HepG2 (cell line): ENCODE results near the gene CDX1. TPM values are rescaled to one million over a fixed set of nuclear protein-coding genes. Genes with fewer than 3 reads are reported as not detected.

ENCODE experiments used
- ATAC-seq: fragments of 200-7000 bp; cut with Tn5 transposase; 3 replicates; pipeline ENCODE4 v1.9.1; 2020; ENCODE audit warnings: mild to moderate bottlenecking, moderate library complexity
- BruUV-seq: library from RNA; stranded (reverse); fragments of 400-500 nt; replicated peaks from 2 replicates; lab custom pipeline; 2021; lab: Mats Ljungman, UMichigan
- CTCF ChIA-PET: fragments of 300-600 bp; formaldehyde crosslinking; extraction: SDS; loops from one replicate; lab custom pipeline; 2021; ENCODE audit warnings: low total read pairs, inconsistent platforms, low intra/inter-chr PET ratio; lab: Yijun Ruan, JAX
- POLR2A ChIA-PET: fragments of 350-600 bp; sonication (Branson Sonifier 250); formaldehyde crosslinking; loops from one replicate; lab custom pipeline; 2020; ENCODE audit warnings: antibody characterized with exemption, inconsistent platforms; lab: Yijun Ruan, JAX
- DNase-seq: peaks from one replicate; pipeline ENCODE4 v3.0.0-alpha.2; 2015; ENCODE audit warnings: low spot score
- FAIRE-seq: peaks from 3 replicates; lab custom pipeline; 2011; peaks lifted over from hg19 to GRCh38; lab: Jason Lieb, UNC
- H2AFZ ChIP-seq: one replicate; pipeline ENCODE4 v1.6.1; 2011; ENCODE audit warnings: low read length, inconsistent platforms
- H3K27ac ChIP-seq: fragments of 300-600 bp; 3 replicates; pipeline ENCODE4 v1.8.0; 2011; ENCODE audit warnings: mixed run types, mild to moderate bottlenecking, mixed read lengths, low read length, inconsistent platforms; ENCODE audit not compliant: insufficient read depth; ENCODE audit errors: extremely low read length
- H3K27me3 ChIP-seq, 2 experiments: fragments of 200-600 bp in 1 of 2; 2 replicates in 1 of 2; 3 replicates in 1 of 2; pipeline versions ENCODE4 v1.6.0 to v1.8.0; 2011; ENCODE audit warnings: low read length in 2 of 2, mild to moderate bottlenecking in 2 of 2, moderate library complexity in 2 of 2, inconsistent platforms in 1 of 2; ENCODE audit not compliant: insufficient read depth in 2 of 2, control insufficient read depth in 1 of 2
- H3K36me3 ChIP-seq, 2 experiments: fragments of 200-600 bp in 1 of 2; replicated peaks in 1 of 2; 2 replicates in 1 of 2; 3 replicates in 1 of 2; pipeline versions ENCODE4 v1.5.1 to v1.8.0; 2011; ENCODE audit warnings: low read length in 2 of 2, inconsistent platforms in 1 of 2; ENCODE audit not compliant: insufficient read depth in 2 of 2, control insufficient read depth in 1 of 2
- H3K4me1 ChIP-seq: 2 replicates; pipeline ENCODE4 v1.5.1; 2012; ENCODE audit warnings: low read length, inconsistent platforms; ENCODE audit not compliant: insufficient read depth
- H3K4me2 ChIP-seq: 2 replicates; pipeline ENCODE4 v1.6.0; 2011; ENCODE audit warnings: low read depth, low read length, inconsistent platforms
- H3K4me3 ChIP-seq, 3 experiments: fragments of 200-600 bp in 1 of 3; sonication (generic), shearing (Covaris generic) in 1 of 3; replicated peaks in 1 of 3; 2 replicates each; pipeline ENCODE4 v1.5.1; 2011 to 2016; ENCODE audit warnings: low read length in 3 of 3, inconsistent platforms in 2 of 3, low read depth in 2 of 3, mild to moderate bottlenecking in 2 of 3, control low read depth in 1 of 3, mixed read lengths in 1 of 3; ENCODE audit not compliant: insufficient read depth in 1 of 3
- H3K79me2 ChIP-seq: one replicate; pipeline ENCODE4 v1.6.1; 2011; ENCODE audit warnings: low read length, inconsistent platforms; ENCODE audit not compliant: insufficient read depth
- H3K9ac ChIP-seq: 2 replicates; pipeline ENCODE4 v1.6.0; 2011; ENCODE audit warnings: mild to moderate bottlenecking, low read depth, low read length, inconsistent platforms; ENCODE audit not compliant: insufficient read depth
- H3K9me3 ChIP-seq: 2 replicates; pipeline ENCODE4 v1.5.1; 2012; ENCODE audit warnings: mild to moderate bottlenecking, low read length
- H4K20me1 ChIP-seq: 2 replicates; pipeline ENCODE4 v1.6.0; 2011; ENCODE audit warnings: inconsistent platforms, mild to moderate bottlenecking, low read length, moderate library complexity; ENCODE audit not compliant: insufficient read depth
- AKAP8 ChIP-seq: sonication (generic); formaldehyde crosslinking; IDR thresholded peaks from 2 replicates; pipeline ENCODE4 v1.5.1; 2020; ENCODE audit warnings: mild to moderate bottlenecking, missing genetic modification reagents
- CAMTA2 ChIP-seq: sonication (generic); formaldehyde crosslinking; IDR thresholded peaks from 2 replicates; pipeline ENCODE4 v1.4.0; 2020; ENCODE audit warnings: mild to moderate bottlenecking, missing genetic modification reagents, borderline replicate concordance
- EED ChIP-seq: sonication (generic); formaldehyde crosslinking; IDR thresholded peaks from 2 replicates; pipeline ENCODE4 v1.5.0; 2020; ENCODE audit warnings: mild to moderate bottlenecking, missing genetic modification reagents
- MLLT10 ChIP-seq: sonication (generic); formaldehyde crosslinking; IDR thresholded peaks from 2 replicates; pipeline ENCODE4 v1.4.0; 2020; ENCODE audit warnings: missing genetic modification reagents
- NBN ChIP-seq: fragments of 450-650 bp; conservative IDR thresholded peaks from 2 replicates; pipeline ENCODE4 v1.6.1; 2017
- RBFOX2 ChIP-seq: fragments of 200-400 bp; formaldehyde crosslinking; IDR thresholded peaks from 2 replicates; pipeline ENCODE4 v1.6.1; 2017; ENCODE audit warnings: low read depth, mild to moderate bottlenecking, low read length
- ZBTB21 ChIP-seq: sonication (generic); formaldehyde crosslinking; IDR thresholded peaks from 2 replicates; pipeline ENCODE4 v1.4.0; 2020; ENCODE audit warnings: missing genetic modification reagents
- ZNF260 ChIP-seq: sonication (generic); formaldehyde crosslinking; IDR thresholded peaks from 2 replicates; pipeline ENCODE4 v1.4.0; 2020; ENCODE audit warnings: missing genetic modification reagents, low read depth, mild to moderate bottlenecking, borderline replicate concordance
- ZNF749 ChIP-seq: sonication (generic); formaldehyde crosslinking; IDR thresholded peaks from 2 replicates; pipeline ENCODE4 v1.8.0; 2022; ENCODE audit warnings: mild to moderate bottlenecking, missing genetic modification reagents, moderate library complexity, borderline replicate concordance
- ZNF891 ChIP-seq: sonication (generic); formaldehyde crosslinking; IDR thresholded peaks from 2 replicates; pipeline ENCODE4 v1.5.0; 2020; ENCODE audit warnings: mild to moderate bottlenecking, missing genetic modification reagents
- WGBS: methylation state at CpG from one replicate; pipeline ENCODE4 v1.1.6; 2017; ENCODE audit warnings: low lambda C conversion rate; 5-methylcytosine and 5-hydroxymethylcytosine counted together
- in situ Hi-C: cut with HindIII; loops from 2 replicates; pipeline ENCODE4 v1.10.0; 2017; ENCODE audit warnings: low pct_unique_long_range_greater_than_20kb; ENCODE audit not compliant: extremely low pct_ligation_motif_present
- intact Hi-C: fragments of 100-400 bp; cut with micrococcal nuclease; formaldehyde crosslinking; loops from one replicate; pipeline ENCODE4 v1.10.0; 2022; ENCODE audit not compliant: unreplicated experiment
- polyA plus RNA-seq, 8 experiments: library from polyadenylated mRNA; depleted of rRNA in 3 of 8; stranded (reverse) in 7 of 8; unstranded in 1 of 8; fragments of >200 nt; fragmentation: Illumina TruSeq in 4 of 8; extraction: Trizol in 4 of 8; gene quantifications; 2 replicates each; pipeline versions ENCODE4 v1.2.1 to v1.2.3, GENCODE V29; 2011 to 2016; ENCODE audit warnings: low read depth in 4 of 8, missing spikeins in 1 of 8, mixed read lengths in 1 of 8; ENCODE audit not compliant: insufficient read depth in 1 of 8
- total RNA-seq, 5 experiments: library from RNA; depleted of rRNA; stranded (reverse); fragments of >200 nt; fragmentation: Illumina TruSeq; extraction: Trizol; gene quantifications; 2 replicates each; pipeline ENCODE4 v1.2.3, GENCODE V29; 2016; ENCODE audit warnings: low read depth in 1 of 5
- TF ChIP-seq, protein P1 (sequence below): sonication (generic); formaldehyde crosslinking; IDR thresholded peaks from 2 replicates; pipeline ENCODE4 v1.4.0; 2020; ENCODE audit warnings: missing genetic modification reagents, borderline replicate concordance
- TF ChIP-seq, protein P2 (sequence below): sonication (generic); formaldehyde crosslinking; IDR thresholded peaks from 2 replicates; pipeline ENCODE4 v1.5.0; 2020; ENCODE audit warnings: mild to moderate bottlenecking, missing genetic modification reagents
- TF ChIP-seq, protein P3 (sequence below): sonication (generic); formaldehyde crosslinking; conservative IDR thresholded peaks from 2 replicates; pipeline ENCODE4 v1.8.1; 2023; ENCODE audit warnings: missing genetic modification reagents
- TF ChIP-seq, protein P4 (sequence below): sonication (generic); formaldehyde crosslinking; IDR thresholded peaks from 2 replicates; pipeline ENCODE4 v1.8.1; 2023; ENCODE audit warnings: mild to moderate bottlenecking, inconsistent platforms, moderate library complexity, missing genetic modification reagents, borderline replicate concordance

Gene CDX1
- total and polyA plus RNA-seq, 2 of the 13 experiments (the other 11 are each of a cell fraction or from before 2014, with no cell fraction given): not detected

DNA sequence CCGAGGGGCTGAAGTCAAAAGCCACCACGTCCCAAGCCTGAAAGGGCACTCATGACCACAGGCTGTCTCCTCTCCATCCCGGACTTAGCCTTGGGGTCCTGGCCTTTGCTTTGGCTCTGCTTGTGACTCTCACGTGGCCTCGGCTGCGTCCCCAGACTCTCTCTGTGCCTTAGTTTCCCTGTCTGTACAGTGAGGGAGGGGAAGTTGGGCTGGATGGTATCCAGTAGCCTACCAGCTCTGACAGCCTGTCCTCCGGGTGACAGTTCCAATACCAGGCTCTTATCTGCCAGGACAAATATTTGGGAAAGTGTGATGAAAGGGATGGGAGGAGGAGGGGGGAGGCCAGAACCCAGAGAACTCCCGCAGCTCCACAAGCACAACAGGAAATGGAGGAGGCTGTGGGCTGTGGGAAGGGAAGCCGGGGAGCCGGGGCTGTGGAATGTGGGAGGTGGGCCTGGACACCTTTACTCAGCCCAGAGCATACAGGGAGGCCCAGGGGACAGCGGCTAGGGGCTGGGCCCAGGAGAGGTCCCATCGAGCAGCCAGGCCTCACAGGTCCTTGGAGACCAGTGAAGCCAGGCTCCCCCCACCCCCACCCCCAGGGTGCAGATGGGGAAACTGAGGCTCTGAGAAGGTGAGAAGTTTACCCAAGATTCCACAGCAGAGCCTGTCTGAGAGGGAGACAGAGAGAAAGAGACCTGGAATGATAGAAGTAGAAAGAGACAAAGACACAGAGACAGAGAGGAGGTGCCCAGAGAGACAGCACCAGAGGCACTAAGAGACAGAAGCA is 29.2 kb upstream of the CDX1 start (continued):
- TF ChIP-seq, protein P1, sequence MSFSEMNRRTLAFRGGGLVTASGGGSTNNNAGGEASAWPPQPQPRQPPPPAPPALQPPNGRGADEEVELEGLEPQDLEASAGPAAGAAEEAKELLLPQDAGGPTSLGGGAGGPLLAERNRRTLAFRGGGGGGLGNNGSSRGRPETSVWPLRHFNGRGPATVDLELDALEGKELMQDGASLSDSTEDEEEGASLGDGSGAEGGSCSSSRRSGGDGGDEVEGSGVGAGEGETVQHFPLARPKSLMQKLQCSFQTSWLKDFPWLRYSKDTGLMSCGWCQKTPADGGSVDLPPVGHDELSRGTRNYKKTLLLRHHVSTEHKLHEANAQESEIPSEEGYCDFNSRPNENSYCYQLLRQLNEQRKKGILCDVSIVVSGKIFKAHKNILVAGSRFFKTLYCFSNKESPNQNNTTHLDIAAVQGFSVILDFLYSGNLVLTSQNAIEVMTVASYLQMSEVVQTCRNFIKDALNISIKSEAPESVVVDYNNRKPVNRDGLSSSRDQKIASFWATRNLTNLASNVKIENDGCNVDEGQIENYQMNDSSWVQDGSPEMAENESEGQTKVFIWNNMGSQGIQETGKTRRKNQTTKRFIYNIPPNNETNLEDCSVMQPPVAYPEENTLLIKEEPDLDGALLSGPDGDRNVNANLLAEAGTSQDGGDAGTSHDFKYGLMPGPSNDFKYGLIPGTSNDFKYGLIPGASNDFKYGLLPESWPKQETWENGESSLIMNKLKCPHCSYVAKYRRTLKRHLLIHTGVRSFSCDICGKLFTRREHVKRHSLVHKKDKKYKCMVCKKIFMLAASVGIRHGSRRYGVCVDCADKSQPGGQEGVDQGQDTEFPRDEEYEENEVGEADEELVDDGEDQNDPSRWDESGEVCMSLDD (CRISPR knock-in tag): peak; percentile 35; the same call in 1 of the 2 replicates
- TF ChIP-seq AKAP8: 0 out of 2 replicates have a peak, but pooled peaks have one; percentile 66
- TF ChIP-seq, protein P2, sequence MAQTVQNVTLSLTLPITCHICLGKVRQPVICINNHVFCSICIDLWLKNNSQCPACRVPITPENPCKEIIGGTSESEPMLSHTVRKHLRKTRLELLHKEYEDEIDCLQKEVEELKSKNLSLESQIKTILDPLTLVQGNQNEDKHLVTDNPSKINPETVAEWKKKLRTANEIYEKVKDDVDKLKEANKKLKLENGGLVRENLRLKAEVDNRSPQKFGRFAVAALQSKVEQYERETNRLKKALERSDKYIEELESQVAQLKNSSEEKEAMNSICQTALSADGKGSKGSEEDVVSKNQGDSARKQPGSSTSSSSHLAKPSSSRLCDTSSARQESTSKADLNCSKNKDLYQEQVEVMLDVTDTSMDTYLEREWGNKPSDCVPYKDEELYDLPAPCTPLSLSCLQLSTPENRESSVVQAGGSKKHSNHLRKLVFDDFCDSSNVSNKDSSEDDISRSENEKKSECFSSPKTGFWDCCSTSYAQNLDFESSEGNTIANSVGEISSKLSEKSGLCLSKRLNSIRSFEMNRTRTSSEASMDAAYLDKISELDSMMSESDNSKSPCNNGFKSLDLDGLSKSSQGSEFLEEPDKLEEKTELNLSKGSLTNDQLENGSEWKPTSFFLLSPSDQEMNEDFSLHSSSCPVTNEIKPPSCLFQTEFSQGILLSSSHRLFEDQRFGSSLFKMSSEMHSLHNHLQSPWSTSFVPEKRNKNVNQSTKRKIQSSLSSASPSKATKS (CRISPR knock-in tag): no peak
- no peak for TF ChIP-seq NBN
- no peak for TF ChIP-seq CAMTA2 (CRISPR knock-in tag)

DNA sequence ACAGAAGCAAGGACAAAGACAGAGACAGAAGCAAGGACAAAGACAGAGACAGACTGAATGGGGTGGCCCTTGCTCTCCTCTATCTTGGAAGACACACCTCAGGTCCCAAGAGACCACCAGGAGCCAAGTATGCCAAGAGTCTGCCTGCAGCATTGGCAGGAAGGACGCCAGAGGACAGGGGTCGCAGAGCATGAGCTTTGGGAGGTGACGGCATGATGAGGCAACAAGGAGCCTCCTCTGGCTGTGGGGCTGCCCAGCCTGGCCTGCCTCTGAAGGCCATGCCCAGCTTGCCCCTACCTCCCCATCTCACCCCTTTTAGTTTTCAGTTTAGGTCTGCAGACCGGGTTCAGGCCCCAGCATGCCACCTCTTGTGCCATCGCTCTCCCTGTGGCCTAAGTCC is 28.6 kb upstream of the CDX1 start:
- WGBS: 36% methylated on average over 2 of the region's 5 CpGs
- Histone ChIP-seq H3K9me3 (no peaks in the 10 kb centered on the region), H3K4me2 (peak overlapping the region; percentile 100), H3K79me2 (peaks cover 2% of the 10 kb centered on the region), H3K27ac (peak overlapping the region; percentile 91), H3K4me3 (peak overlapping the region; percentile 48 to 76 (median 64)), H3K36me3 (no peaks in the 10 kb centered on the region), H3K4me1 (peaks cover 90% of the 10 kb centered on the region), H2AFZ (no peak overlapping the region), H3K9ac (peak overlapping the region; percentile 85), H4K20me1 (no peaks in the 10 kb centered on the region), H3K27me3 (no peaks in the 10 kb centered on the region)
- DNase-seq: peak; percentile 37
- in situ Hi-C loops (no loop called here), intact Hi-C loops (loop anchor here (1.0 to 5.0 kb wide), 2 partner anchors 35 to 219 kb away; partner anchors contain the start of gene TCOF1)
- BruUV-seq: TSS peak; percentile 85
- CTCF ChIA-PET: no interaction called here
- ATAC-seq: peak; percentile 18
- POLR2A ChIA-PET: interaction anchor here (1.0 to 3.6 kb wide), 9 partner anchors 16 to 405 kb away, joined by 3 to 31 read pairs (median 5); partner anchors contain the start of genes CD74 and PDGFRB
- no peak for FAIRE-seq
- peak; percentile 67; the same call in 1 of the 2 replicates for TF ChIP-seq ZBTB21 (CRISPR knock-in tag)
- no peak for TF ChIP-seq EED (CRISPR knock-in tag)
- TF ChIP-seq MLLT10 (CRISPR knock-in tag): no peak
- peak; percentile 66 for TF ChIP-seq RBFOX2
- TF ChIP-seq, protein P3, sequence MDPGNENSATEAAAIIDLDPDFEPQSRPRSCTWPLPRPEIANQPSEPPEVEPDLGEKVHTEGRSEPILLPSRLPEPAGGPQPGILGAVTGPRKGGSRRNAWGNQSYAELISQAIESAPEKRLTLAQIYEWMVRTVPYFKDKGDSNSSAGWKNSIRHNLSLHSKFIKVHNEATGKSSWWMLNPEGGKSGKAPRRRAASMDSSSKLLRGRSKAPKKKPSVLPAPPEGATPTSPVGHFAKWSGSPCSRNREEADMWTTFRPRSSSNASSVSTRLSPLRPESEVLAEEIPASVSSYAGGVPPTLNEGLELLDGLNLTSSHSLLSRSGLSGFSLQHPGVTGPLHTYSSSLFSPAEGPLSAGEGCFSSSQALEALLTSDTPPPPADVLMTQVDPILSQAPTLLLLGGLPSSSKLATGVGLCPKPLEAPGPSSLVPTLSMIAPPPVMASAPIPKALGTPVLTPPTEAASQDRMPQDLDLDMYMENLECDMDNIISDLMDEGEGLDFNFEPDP (CRISPR knock-in tag): 0 out of 2 replicates have a peak, but pooled peaks have one; percentile 77
- TF ChIP-seq, protein P4, sequence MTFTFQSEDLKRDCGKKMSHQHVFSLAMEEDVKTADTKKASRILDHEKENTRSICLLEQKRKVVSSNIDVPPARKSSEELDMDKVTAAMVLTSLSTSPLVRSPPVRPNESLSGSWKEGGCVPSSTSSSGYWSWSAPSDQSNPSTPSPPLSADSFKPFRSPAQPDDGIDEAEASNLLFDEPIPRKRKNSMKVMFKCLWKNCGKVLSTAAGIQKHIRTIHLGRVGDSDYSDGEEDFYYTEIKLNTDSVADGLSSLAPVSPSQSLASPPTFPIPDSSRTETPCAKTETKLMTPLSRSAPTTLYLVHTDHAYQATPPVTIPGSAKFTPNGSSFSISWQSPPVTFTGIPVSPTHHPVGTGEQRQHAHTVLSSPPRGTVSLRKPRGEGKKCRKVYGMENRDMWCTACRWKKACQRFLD: no peak
- no peak; the same call in 1 of the 2 replicates for TF ChIP-seq ZNF891 (CRISPR knock-in tag)
- no peak for TF ChIP-seq ZNF260
- TF ChIP-seq ZNF749 (CRISPR knock-in tag): 0 out of 2 replicates have a peak, but pooled peaks have one; percentile 23
